Naive B cell (primary cell): ENCODE results near the gene MITD1. TPM values are rescaled to one million over a fixed set of nuclear protein-coding genes. Genes with fewer than 3 reads are reported as not detected.
"Not testable (repeated sequence)": the region's sequence is repeated elsewhere in the genome, so short reads cannot be mapped to it uniquely, and the experiment has no call there.

Experiments used
- ATAC-seq, 2 donors: fragments of 150-1000 bp; cut with Tn5 transposase; 2 replicates each; pipeline ENCODE4 v1.10.0; 2021; ENCODE audit warnings: low read depth in 2 of 2, mild to moderate bottlenecking in 2 of 2, moderate library complexity in 2 of 2
- DNase-seq: peaks from one replicate; pipeline ENCODE4 v3.0.0; 2022
- H3K27ac Mint-ChIP-seq, 6 donors: one replicate each; pipeline ENCODE4 v1.8.0; 2020 to 2022; ENCODE audit warnings: mild to moderate bottlenecking in 6 of 6, mixed read lengths in 6 of 6, moderate library complexity in 5 of 6, inconsistent platforms in 2 of 6
- H3K27me3 Mint-ChIP-seq, 3 donors: one replicate each; pipeline ENCODE4 v1.8.0; 2021 to 2022; ENCODE audit warnings: mixed read lengths in 3 of 3, mild to moderate bottlenecking in 1 of 3
- H3K36me3 Mint-ChIP-seq, 2 donors: one replicate each; pipeline ENCODE4 v1.8.0; 2020 to 2022; ENCODE audit warnings: mixed read lengths in 2 of 2, inconsistent platforms in 1 of 2, mild to moderate bottlenecking in 1 of 2
- H3K4me1 Mint-ChIP-seq, 3 donors: one replicate each; pipeline ENCODE4 v1.8.0; 2020 to 2022; ENCODE audit warnings: mixed read lengths in 3 of 3, inconsistent platforms in 1 of 3, mild to moderate bottlenecking in 1 of 3, moderate library complexity in 1 of 3
- H3K4me3 Mint-ChIP-seq, 8 donors: one replicate each; pipeline ENCODE4 v1.8.0; 2020 to 2022; ENCODE audit warnings: mild to moderate bottlenecking in 8 of 8, mixed read lengths in 8 of 8, moderate library complexity in 8 of 8, inconsistent platforms in 2 of 8
- H3K9me3 Mint-ChIP-seq, 7 donors: one replicate each; pipeline ENCODE4 v1.8.0; 2020 to 2022; ENCODE audit warnings: mixed read lengths in 7 of 7, mild to moderate bottlenecking in 5 of 7, inconsistent platforms in 2 of 7, moderate library complexity in 1 of 7
- polyA plus RNA-seq, 6 donors: library from polyadenylated mRNA; unstranded; fragments of 300-500 nt; fragmentation: Illumina TruSeq; gene quantifications; one replicate each; pipeline ENCODE4 v1.2.3, GENCODE V29; 2021; ENCODE audit warnings: low read depth in 6 of 6

MITD1 gene
- polyA plus RNA-seq, 6 donors from 2014 or later, result 64.7 to 81.5 (median 67.7) TPM

GRCh38 chr2:99141110-99142108 is 39.4 kb downstream of the MITD1 start, which contains the start of gene C2orf15:
TSS of gene C2orf15 (plus strand) at chr2:99141707. CDS start at chr2:99150559, 8,852 bp downstream.
- ATAC-seq (peak; percentile 81 to 82), DNase-seq (peak; percentile 98)
- Mint-ChIP-seq H3K27ac (peak within 1 kb of the TSS; percentile 98 to 100 (median 99)), H3K4me3 (peak within 1 kb of the TSS; percentile 87 to 98 (median 98)), H3K27me3 (no peaks in the 10 kb centered on the region), H3K36me3 (peaks cover 4 to 5% of the 10 kb centered on the region in 2 donors), H3K9me3 (peaks cover 0 to 2% (median 0%) of the 10 kb centered on the region in 7 donors), H3K4me1 (peaks cover 8 to 13% (median 12%) of the 10 kb centered on the region in 3 donors)

DNA sequence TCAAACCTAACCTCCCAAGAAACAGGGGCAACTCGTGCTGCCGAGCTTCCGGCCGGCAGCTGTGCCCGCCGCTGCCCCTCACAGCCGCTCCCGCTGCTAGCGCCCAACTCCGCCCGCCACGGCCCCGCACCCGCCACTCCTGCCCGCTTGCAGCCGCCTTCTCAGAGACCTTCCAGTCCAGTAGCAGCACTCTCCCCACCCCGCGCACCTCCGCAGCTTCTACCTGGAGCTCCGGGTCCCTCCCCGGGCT is 40.1 kb downstream of the MITD1 start:
- ATAC-seq, result no peak
- Mint-ChIP-seq H3K36me3 (peaks cover 4 to 5% of the 10 kb centered on the region in 2 donors), H3K9me3 (peaks cover 0 to 2% (median 0%) of the 10 kb centered on the region in 7 donors), H3K27ac (peak overlapping the region; percentile 98 to 100 (median 99)), H3K4me1 (peaks cover 8 to 13% (median 12%) of the 10 kb centered on the region in 3 donors), H3K4me3 (peak overlapping the region; percentile 87 to 98 (median 98)), H3K27me3 (no peaks in the 10 kb centered on the region)
- no peak for DNase-seq

- Mint-ChIP-seq H3K9me3 (peaks cover 0 to 2% (median 0%) of the 10 kb centered on the region in 7 donors), H3K27ac (peak overlapping the region; percentile 98 to 100 (median 99)), H3K36me3 (peaks cover 4 to 5% of the 10 kb centered on the region in 2 donors), H3K4me3 (peak overlapping the region; percentile 87 to 98 (median 98)), H3K4me1 (peaks cover 8 to 13% (median 12%) of the 10 kb centered on the region in 3 donors), H3K27me3 (no peaks in the 10 kb centered on the region)
- DNase-seq (no peak), ATAC-seq (no peak)
These were observed 40.6 kb downstream of the MITD1 start for GRCh38 chr2:99140056-99140859.

DNA sequence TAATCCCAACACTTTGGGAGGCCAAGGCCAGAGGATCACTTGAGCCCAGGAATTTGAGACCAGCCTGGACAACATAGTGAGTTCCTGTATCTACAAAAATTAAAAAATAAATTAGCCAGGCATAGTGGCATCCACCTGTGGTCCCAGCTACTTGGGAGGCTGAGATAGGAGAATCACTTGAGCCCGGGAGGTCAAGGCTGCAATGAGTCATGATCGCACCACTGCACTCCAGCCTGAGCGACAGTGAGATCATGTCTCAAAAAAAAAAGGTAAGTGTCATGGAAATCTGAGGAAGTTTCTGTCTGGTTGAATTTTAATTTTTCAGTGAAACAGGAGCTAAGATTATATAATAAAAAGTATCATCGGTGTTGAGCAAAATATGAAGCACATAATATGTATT is 41.9 kb downstream of the MITD1 start:
- H3K9me3 Mint-ChIP-seq, result peaks cover 2 to 5% (median 3%) of the 10 kb centered on the region in 7 donors

DNA sequence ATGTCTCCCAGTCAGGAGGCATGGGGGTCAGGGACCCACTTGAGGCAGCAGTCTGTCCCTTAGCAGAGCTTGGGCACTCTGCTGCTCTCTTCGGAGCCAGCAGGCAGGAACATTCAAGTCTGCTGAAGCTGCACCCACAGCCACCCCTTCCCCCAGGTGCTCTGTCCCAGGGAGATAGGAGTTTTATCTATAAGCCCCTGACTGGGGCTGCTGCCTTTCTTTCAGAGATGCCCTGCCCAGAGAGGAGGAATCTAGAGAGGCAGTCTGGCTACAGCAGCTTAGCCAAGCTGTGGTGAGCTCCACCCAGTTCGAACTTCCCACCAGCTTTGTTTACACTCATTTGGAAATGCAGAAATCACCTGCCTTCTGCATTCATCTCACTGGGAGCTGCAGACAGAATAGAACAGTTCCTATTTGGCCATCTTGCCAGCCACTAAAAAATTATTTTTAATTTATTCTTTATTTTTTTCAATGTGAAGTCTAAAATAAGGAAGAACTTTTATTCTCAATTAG is 45.8 kb downstream of the MITD1 start:
- H3K4me3 Mint-ChIP-seq, H3K27me3 Mint-ChIP-seq, DNase-seq, ATAC-seq, H3K4me1 Mint-ChIP-seq: not testable (repeated sequence)
- H3K36me3 Mint-ChIP-seq, result peaks cover 4 to 28% of the 10 kb centered on the region in 2 donors
- peak overlapping the region in 1 of 6 donors; percentile 11 for H3K27ac Mint-ChIP-seq
- peaks cover 9 to 42% (median 33%) of the 10 kb centered on the region in 7 donors for H3K9me3 Mint-ChIP-seq

More for the DNA sequence above, 41.9 kb downstream of the MITD1 start:
- Mint-ChIP-seq H3K27me3 (no peaks in the 10 kb centered on the region), H3K4me1 (peaks cover 8 to 15% (median 13%) of the 10 kb centered on the region in 3 donors), H3K27ac (peak overlapping the region in 1 of 6 donors; percentile 54), H3K36me3 (peaks cover 4 to 11% of the 10 kb centered on the region in 2 donors), H3K4me3 (peak overlapping the region in 2 of 8 donors; percentile 95 to 98)
- DNase-seq (no peak), ATAC-seq (no peak)

- no peak overlapping the region for H3K27ac Mint-ChIP-seq
- H3K36me3 Mint-ChIP-seq, result peaks cover 31 to 42% of the 10 kb centered on the region in 2 donors
- DNase-seq, result no peak
- peaks cover 17 to 50% (median 39%) of the 10 kb centered on the region in 7 donors for H3K9me3 Mint-ChIP-seq
- H3K27me3 Mint-ChIP-seq, result no peaks in the 10 kb centered on the region
- ATAC-seq, result no peak
- no peak overlapping the region for H3K4me3 Mint-ChIP-seq
- H3K4me1 Mint-ChIP-seq, result no peaks in the 10 kb centered on the region
These were observed 52.9 kb downstream of the MITD1 start for GRCh38 chr2:99127981-99128380.

Other genes with a start within 250 kb of the MITD1 start
- gene CRACDL, start 244.8 kb downstream of the MITD1 start, polyA plus RNA-seq, result not detected
- 1 to 10 TPM in 5 of 6 donors, not detected in 1; 1.6 to 5.7 (median 3.4) TPM for gene C2orf15, start 39.4 kb downstream of the MITD1 start, polyA plus RNA-seq
- gene TSGA10, start 26.1 kb downstream of the MITD1 start, polyA plus RNA-seq, result 10 to 100 TPM; 17.2 to 42.2 (median 21.9) TPM
- 10 to 100 TPM in 5 of 6 donors, 1 to 10 TPM in 1; 9.9 to 23.4 (median 20.6) TPM for gene LIPT1, start 26.1 kb downstream of the MITD1 start, polyA plus RNA-seq
- gene MRPL30, start 126 bp upstream of the MITD1 start, polyA plus RNA-seq, result 10 to 100 TPM; 10.4 to 25.2 (median 17.9) TPM
- not detected for gene LYG2, start 74.6 kb upstream of the MITD1 start, polyA plus RNA-seq
- gene LYG1, start 120.1 kb upstream of the MITD1 start, polyA plus RNA-seq, result 1 to 10 TPM in 1 of 6 donors, under 1 TPM in 1, not detected in 4; 0.57 to 1.1 TPM
- 10 to 100 TPM; 40.1 to 55.3 (median 42.5) TPM for gene TXNDC9, start 155.3 kb upstream of the MITD1 start, polyA plus RNA-seq
- gene EIF5B, start 156.3 kb upstream of the MITD1 start, polyA plus RNA-seq, result 10 to 100 TPM in 1 of 6 donors, 1 to 10 TPM in 5; 2.6 to 10.2 (median 4.1) TPM